ENCODE data around the gene DPP10. TPM values are rescaled to one million over a fixed set of nuclear protein-coding genes. Genes with fewer than 3 reads are reported as not detected.

The DPP10 gene
- total RNA-seq, 2 experiments from 2014 or later, result not detected

- no peak for DNase-seq
- intact Hi-C loops (cut with DNase I, micrococcal nuclease), result no loop called here
- Mint-ChIP-seq H3K4me1 (no peaks in the 10 kb centered on the region), H3K4me3 (no peak overlapping the region), H3K9me3 (ENCODE audit: low read depth) (no peaks in the 10 kb centered on the region), H3K36me3 (ENCODE audit: low read depth) (no peaks in the 10 kb centered on the region), H3K27me3 (no peaks in the 10 kb centered on the region), H3K27ac (no peak overlapping the region)
- no peak for ATAC-seq
- CTCF ChIA-PET, result no interaction called here
- POLR2A ChIA-PET, result no interaction called here
Observed at GRCh38 chr2:114457956-114458355, 15.5 kb downstream of the DPP10 start.

- Mint-ChIP-seq H3K4me3 (no peak overlapping the region), H3K9me3 (ENCODE audit: low read depth) (no peaks in the 10 kb centered on the region), H3K27ac (no peak overlapping the region), H3K36me3 (ENCODE audit: low read depth) (no peaks in the 10 kb centered on the region), H3K27me3 (peaks cover 2% of the 10 kb centered on the region), H3K4me1 (no peaks in the 10 kb centered on the region)
- POLR2A ChIA-PET, result no interaction called here
- no peak for DNase-seq
- no peak for ATAC-seq
- intact Hi-C loops (cut with DNase I, micrococcal nuclease), result no loop called here
- CTCF ChIA-PET, result no interaction called here
Observed at GRCh38 chr2:114461116-114461515, 18.7 kb downstream of the DPP10 start.

- CTCF ChIA-PET, result no interaction called here
- POLR2A ChIA-PET, result no interaction called here
- DNase-seq, result no peak
- no peak overlapping the region for H3K27ac Mint-ChIP-seq
- H3K27me3 Mint-ChIP-seq, result peaks cover 2% of the 10 kb centered on the region
- H3K9me3 Mint-ChIP-seq (ENCODE audit: low read depth), result no peaks in the 10 kb centered on the region
- no peak for ATAC-seq
- no peaks in the 10 kb centered on the region for H3K4me1 Mint-ChIP-seq
- intact Hi-C loops (cut with DNase I, micrococcal nuclease), result no loop called here
- H3K4me3 Mint-ChIP-seq, result no peak overlapping the region
- no peaks in the 10 kb centered on the region for H3K36me3 Mint-ChIP-seq (ENCODE audit: low read depth)
Observed at GRCh38 chr2:114464961-114465706, 22.7 kb downstream of the DPP10 start.

- ChIA-PET CTCF (no interaction called here), POLR2A (no interaction called here)
- DNase-seq (no peak), ATAC-seq (no peak)
- peaks cover 2% of the 10 kb centered on the region for H3K27me3 Mint-ChIP-seq
- no peak overlapping the region for H3K27ac Mint-ChIP-seq
- intact Hi-C loops (cut with DNase I, micrococcal nuclease), result no loop called here
- H3K4me3 Mint-ChIP-seq, result no peak overlapping the region
- no peaks in the 10 kb centered on the region for H3K36me3 Mint-ChIP-seq (ENCODE audit: low read depth)
- no peaks in the 10 kb centered on the region for H3K4me1 Mint-ChIP-seq
- no peaks in the 10 kb centered on the region for H3K9me3 Mint-ChIP-seq (ENCODE audit: low read depth)
Observed at GRCh38 chr2:114468343-114468742, 25.9 kb downstream of the DPP10 start.

- POLR2A ChIA-PET, result no interaction called here
- ATAC-seq, result no peak
- H3K9me3 Mint-ChIP-seq (ENCODE audit: low read depth), result no peaks in the 10 kb centered on the region
- no peaks in the 10 kb centered on the region for H3K36me3 Mint-ChIP-seq (ENCODE audit: low read depth)
- H3K27ac Mint-ChIP-seq, result no peak overlapping the region
- no peak for DNase-seq
- H3K4me3 Mint-ChIP-seq, result no peak overlapping the region
- CTCF ChIA-PET, result no interaction called here
- no peaks in the 10 kb centered on the region for H3K27me3 Mint-ChIP-seq
- intact Hi-C loops (cut with DNase I, micrococcal nuclease), result no loop called here
- H3K4me1 Mint-ChIP-seq, result no peaks in the 10 kb centered on the region
Observed at GRCh38 chr2:114472246-114472645, 29.8 kb downstream of the DPP10 start.

GRCh38 chr2:114472726-114473125, 30.3 kb downstream of the DPP10 start:
- DNase-seq (no peak), ATAC-seq (no peak)
- Mint-ChIP-seq H3K4me1 (no peaks in the 10 kb centered on the region), H3K27me3 (no peaks in the 10 kb centered on the region), H3K27ac (no peak overlapping the region), H3K4me3 (no peak overlapping the region), H3K9me3 (ENCODE audit: low read depth) (no peaks in the 10 kb centered on the region), H3K36me3 (ENCODE audit: low read depth) (no peaks in the 10 kb centered on the region)
- CTCF ChIA-PET, result no interaction called here
- POLR2A ChIA-PET, result no interaction called here
- intact Hi-C loops (cut with DNase I, micrococcal nuclease), result no loop called here

GRCh38 chr2:114488841-114489530, 46.5 kb downstream of the DPP10 start:
- DNase-seq (no peak), ATAC-seq (no peak)
- no peaks in the 10 kb centered on the region for H3K4me1 Mint-ChIP-seq
- H3K27ac Mint-ChIP-seq, result no peak overlapping the region
- H3K36me3 Mint-ChIP-seq (ENCODE audit: low read depth), result no peaks in the 10 kb centered on the region
- H3K4me3 Mint-ChIP-seq, result no peak overlapping the region
- H3K9me3 Mint-ChIP-seq (ENCODE audit: low read depth), result no peaks in the 10 kb centered on the region
- intact Hi-C loops (cut with DNase I, micrococcal nuclease), result no loop called here
- ChIA-PET POLR2A (no interaction called here), CTCF (interaction anchor here (0.6 kb wide), 1 partner anchor 1072 kb away, joined by 3 read pairs; no protein-coding TSS in a partner anchor)
- H3K27me3 Mint-ChIP-seq, result peaks cover 2% of the 10 kb centered on the region

GRCh38 chr2:114495046-114495445, 52.6 kb downstream of the DPP10 start:
- ChIA-PET CTCF (no interaction called here), POLR2A (no interaction called here)
- H3K27ac Mint-ChIP-seq, result no peak overlapping the region
- no peaks in the 10 kb centered on the region for H3K36me3 Mint-ChIP-seq (ENCODE audit: low read depth)
- H3K27me3 Mint-ChIP-seq, result peaks cover 2% of the 10 kb centered on the region
- no peaks in the 10 kb centered on the region for H3K9me3 Mint-ChIP-seq (ENCODE audit: low read depth)
- no peaks in the 10 kb centered on the region for H3K4me1 Mint-ChIP-seq
- no peak overlapping the region for H3K4me3 Mint-ChIP-seq
- ATAC-seq (no peak), DNase-seq (no peak)
- intact Hi-C loops (cut with DNase I, micrococcal nuclease), result no loop called here

- ATAC-seq, result no peak
- ChIA-PET CTCF (no interaction called here), POLR2A (no interaction called here)
- Mint-ChIP-seq H3K4me1 (no peaks in the 10 kb centered on the region), H3K9me3 (ENCODE audit: low read depth) (no peaks in the 10 kb centered on the region), H3K27ac (no peak overlapping the region), H3K4me3 (no peak overlapping the region), H3K27me3 (peaks cover 4% of the 10 kb centered on the region), H3K36me3 (ENCODE audit: low read depth) (no peaks in the 10 kb centered on the region)
- intact Hi-C loops (cut with DNase I, micrococcal nuclease), result no loop called here
- DNase-seq, result no peak
Observed at GRCh38 chr2:114496959-114497358, 54.5 kb downstream of the DPP10 start.

- CTCF ChIA-PET, result no interaction called here
- no peak overlapping the region for H3K27ac Mint-ChIP-seq
- H3K4me3 Mint-ChIP-seq, result no peak overlapping the region
- DNase-seq, result no peak
- ATAC-seq, result no peak
- no peaks in the 10 kb centered on the region for H3K9me3 Mint-ChIP-seq (ENCODE audit: low read depth)
- no peaks in the 10 kb centered on the region for H3K4me1 Mint-ChIP-seq
- H3K27me3 Mint-ChIP-seq, result peaks cover 4% of the 10 kb centered on the region
- H3K36me3 Mint-ChIP-seq (ENCODE audit: low read depth), result no peaks in the 10 kb centered on the region
- intact Hi-C loops (cut with DNase I, micrococcal nuclease), result no loop called here
- POLR2A ChIA-PET, result no interaction called here
Observed at GRCh38 chr2:114499101-114499500, 56.7 kb downstream of the DPP10 start.

- no peaks in the 10 kb centered on the region for H3K9me3 Mint-ChIP-seq (ENCODE audit: low read depth)
- ChIA-PET POLR2A (no interaction called here), CTCF (no interaction called here)
- H3K4me1 Mint-ChIP-seq, result no peaks in the 10 kb centered on the region
- no peak overlapping the region for H3K4me3 Mint-ChIP-seq
- intact Hi-C loops (cut with DNase I, micrococcal nuclease), result no loop called here
- H3K27me3 Mint-ChIP-seq, result peaks cover 5% of the 10 kb centered on the region
- DNase-seq (no peak), ATAC-seq (no peak)
- no peaks in the 10 kb centered on the region for H3K36me3 Mint-ChIP-seq (ENCODE audit: low read depth)
- no peak overlapping the region for H3K27ac Mint-ChIP-seq
Observed at GRCh38 chr2:114507744-114508143, 65.3 kb downstream of the DPP10 start.

- ChIA-PET CTCF (no interaction called here), POLR2A (no interaction called here)
- DNase-seq (no peak), ATAC-seq (no peak)
- Mint-ChIP-seq H3K27me3 (no peaks in the 10 kb centered on the region), H3K9me3 (ENCODE audit: low read depth) (no peaks in the 10 kb centered on the region), H3K4me1 (no peaks in the 10 kb centered on the region), H3K4me3 (no peak overlapping the region), H3K27ac (no peak overlapping the region), H3K36me3 (ENCODE audit: low read depth) (no peaks in the 10 kb centered on the region)
- intact Hi-C loops (cut with DNase I, micrococcal nuclease), result no loop called here
Observed at GRCh38 chr2:114515882-114516281, 73.4 kb downstream of the DPP10 start.
